A673 (cell line): ENCODE measurements around the gene ATP6V0C. TPM values are rescaled to one million over a fixed set of nuclear protein-coding genes. Genes with fewer than 3 reads are reported as not detected.

Experiments
- BruUV-seq: library from RNA; stranded (reverse); fragments of 400-500 nt; replicated peaks from 2 replicates; lab custom pipeline; 2021; lab: Mats Ljungman, UMichigan
- CTCF ChIA-PET: fragments of 300-600 bp; sonication (Branson Sonifier 250); formaldehyde crosslinking; loops from one replicate; lab custom pipeline; 2022; ENCODE audit warnings: antibody characterized with exemption; lab: Charles Lee
- POLR2A ChIA-PET: fragments of 300-600 bp; sonication (Branson Sonifier 250); formaldehyde crosslinking; loops from one replicate; lab custom pipeline; 2022; ENCODE audit warnings: antibody characterized with exemption; ENCODE audit not compliant: low non-redundant PET; lab: Charles Lee
- DNase-seq: peaks from one replicate; pipeline ENCODE4 v3.0.0-alpha.2; 2015; ENCODE audit warnings: low spot score
- H3K27ac ChIP-seq: fragments of 200-600 bp; sonication (generic); 2 replicates; pipeline ENCODE4 v1.5.1; 2016; ENCODE audit warnings: mixed run types, low read depth, mild to moderate bottlenecking, mixed read lengths, antibody characterized with exemption, low read length; ENCODE audit not compliant: poor library complexity, severe bottlenecking
- H3K27me3 ChIP-seq: fragments of 200-600 bp; sonication (generic); replicated peaks from 2 replicates; pipeline ENCODE4 v1.6.1; 2017; ENCODE audit warnings: mixed run types, low read depth, mild to moderate bottlenecking, mixed read lengths, antibody characterized with exemption, low read length; ENCODE audit not compliant: insufficient read depth, poor library complexity
- H3K36me3 ChIP-seq: fragments of 200-600 bp; sonication (generic); 2 replicates; pipeline ENCODE4 v1.6.1; 2016; ENCODE audit warnings: mixed run types, mild to moderate bottlenecking, mixed read lengths, antibody characterized with exemption, low read length; ENCODE audit not compliant: insufficient read depth, poor library complexity, severe bottlenecking
- H3K4me1 ChIP-seq: fragments of 200-600 bp; sonication (generic); 2 replicates; pipeline ENCODE4 v1.6.1; 2017; ENCODE audit warnings: mixed run types, mild to moderate bottlenecking, mixed read lengths, antibody characterized with exemption, low read length; ENCODE audit not compliant: insufficient read depth, poor library complexity, severe bottlenecking
- H3K4me3 ChIP-seq: fragments of 200-600 bp; sonication (generic); 2 replicates; pipeline ENCODE4 v1.5.1; 2016; ENCODE audit warnings: low read depth, mixed run types, mild to moderate bottlenecking, mixed read lengths, low read length; ENCODE audit not compliant: poor library complexity, severe bottlenecking
- H3K9me3 ChIP-seq: fragments of 200-600 bp; sonication (generic); 2 replicates; pipeline ENCODE4 v1.6.1; 2016; ENCODE audit warnings: mixed run types, low read depth, mild to moderate bottlenecking, mixed read lengths, antibody characterized with exemption, low read length; ENCODE audit not compliant: poor library complexity, severe bottlenecking
- CTCF ChIP-seq: fragments of 300-800, 200-600 bp; sonication (generic); conservative IDR thresholded peaks from 2 replicates; pipeline ENCODE4 v1.5.1; 2017; ENCODE audit warnings: low read depth, mild to moderate bottlenecking, antibody characterized with exemption, low read length, moderate library complexity, mixed read lengths
- EZH2 ChIP-seq: fragments of 200-600 bp; sonication (generic); IDR thresholded peaks from 2 replicates; pipeline ENCODE4 v1.6.1; 2017; ENCODE audit warnings: borderline replicate concordance, low read depth, mild to moderate bottlenecking, mixed read lengths, antibody characterized with exemption, low read length; ENCODE audit not compliant: poor library complexity, severe bottlenecking
- intact Hi-C: fragments of 100-400 bp; cut with micrococcal nuclease; formaldehyde crosslinking; loops from one replicate; pipeline ENCODE4 v1.10.0; 2022; ENCODE audit not compliant: unreplicated experiment
- total RNA-seq: library from RNA; stranded (reverse); gene quantifications from 2 replicates; pipeline ENCODE4 v1.2.3, GENCODE V29; 2021

ATP6V0C gene
- total RNA-seq, 1 experiment from 2014 or later = 252 TPM

GRCh38 chr16:2507052-2507659 is 6.6 kb upstream of the ATP6V0C start:
- ChIA-PET CTCF (no interaction called here), POLR2A (no interaction called here)

GRCh38 chr16:2507665-2508064 is 6.1 kb upstream of the ATP6V0C start:
- H3K36me3 ChIP-seq = no peaks in the 10 kb centered on the region
- ChIA-PET POLR2A (no interaction called here), CTCF (no interaction called here)
- TF ChIP-seq CTCF (no peak), EZH2 (no peak)
- no TSS peak for BruUV-seq
- no peak for DNase-seq
- H3K27me3 ChIP-seq = no peaks in the 10 kb centered on the region
- no peaks in the 10 kb centered on the region for H3K9me3 ChIP-seq
- H3K4me3 ChIP-seq = no peak overlapping the region
- H3K4me1 ChIP-seq = no peaks in the 10 kb centered on the region
- intact Hi-C loops = loop anchor here (10.0 kb wide), 1 partner anchor 243 kb away; the partner anchor contains the start of gene RNPS1
- no peak overlapping the region for H3K27ac ChIP-seq

More at GRCh38 chr16:2507052-2507659, 6.6 kb upstream of the ATP6V0C start:
- intact Hi-C loops = loop anchor here (10.0 kb wide), 1 partner anchor 242 kb away; the partner anchor contains the start of gene RNPS1
- Histone ChIP-seq H3K27me3 (no peaks in the 10 kb centered on the region), H3K36me3 (peaks cover under 1% of the 10 kb centered on the region), H3K27ac (no peak overlapping the region), H3K9me3 (no peaks in the 10 kb centered on the region), H3K4me1 (no peaks in the 10 kb centered on the region), H3K4me3 (no peak overlapping the region)
- DNase-seq = no peak
- no peak for TF ChIP-seq EZH2
- TF ChIP-seq CTCF = no peak
- BruUV-seq = no TSS peak

GRCh38 chr16:2508722-2509400 is 4.9 kb upstream of the ATP6V0C start:
- TF ChIP-seq EZH2 = no peak
- no peak for TF ChIP-seq CTCF
- no peak overlapping the region for H3K27ac ChIP-seq
- POLR2A ChIA-PET = no interaction called here
- H3K4me1 ChIP-seq = peaks cover 7% of the 10 kb centered on the region
- H3K27me3 ChIP-seq = no peaks in the 10 kb centered on the region
- CTCF ChIA-PET = no interaction called here
- no peaks in the 10 kb centered on the region for H3K36me3 ChIP-seq
- H3K9me3 ChIP-seq = no peaks in the 10 kb centered on the region
- H3K4me3 ChIP-seq = no peak overlapping the region
- DNase-seq = no peak
- intact Hi-C loops = loop anchor here (10.0 kb wide), 1 partner anchor 244 kb away; the partner anchor contains the start of gene RNPS1
- no TSS peak for BruUV-seq
